GM23248 (cell line): Measurements from ENCODE around the gene BBS2. TPM values are rescaled to one million over a fixed set of nuclear protein-coding genes. Genes with fewer than 3 reads are reported as not detected.

Source experiments
- DNase-seq: peaks from one replicate; pipeline ENCODE4 v3.0.0-alpha.2; 2015
- H2AFZ ChIP-seq: fragments of 200-600 bp; sonication (generic); 2 replicates; pipeline ENCODE4 v1.6.1; 2016; ENCODE audit warnings: antibody characterized with exemption
- H3F3A ChIP-seq: fragments of 200-600 bp; sonication (generic); 2 replicates; pipeline ENCODE4 v1.6.1; 2016; ENCODE audit warnings: mild to moderate bottlenecking, antibody characterized with exemption, mixed run types; ENCODE audit not compliant: insufficient read depth
- H3K27ac ChIP-seq: fragments of 200-600 bp; sonication (generic); 2 replicates; pipeline ENCODE4 v1.5.1; 2016; ENCODE audit warnings: mild to moderate bottlenecking
- H3K27me3 ChIP-seq: fragments of 200-600 bp; sonication (generic); replicated peaks from 2 replicates; pipeline ENCODE4 v1.6.1; 2016; ENCODE audit warnings: mild to moderate bottlenecking; ENCODE audit not compliant: insufficient read depth
- H3K36me3 ChIP-seq: fragments of 200-600 bp; sonication (generic); 2 replicates; pipeline ENCODE4 v1.6.1; 2016; ENCODE audit warnings: low read depth, mild to moderate bottlenecking
- H3K4me1 ChIP-seq: fragments of 200-600 bp; sonication (generic); 2 replicates; pipeline ENCODE4 v1.6.1; 2016; ENCODE audit warnings: mild to moderate bottlenecking; ENCODE audit not compliant: insufficient read depth
- H3K4me2 ChIP-seq: fragments of 200-600 bp; sonication (generic); one replicate; pipeline ENCODE4 v1.6.1; 2016; ENCODE audit warnings: mild to moderate bottlenecking; ENCODE audit not compliant: unreplicated experiment
- H3K4me3 ChIP-seq: fragments of 200-600 bp; sonication (generic); 2 replicates; pipeline ENCODE4 v1.5.1; 2016; ENCODE audit warnings: mild to moderate bottlenecking
- H3K79me2 ChIP-seq: fragments of 200-600 bp; sonication (generic); 2 replicates; pipeline ENCODE4 v1.6.1; 2016; ENCODE audit warnings: mild to moderate bottlenecking; ENCODE audit not compliant: insufficient read depth
- H3K9ac ChIP-seq: fragments of 200-600 bp; sonication (generic); 2 replicates; pipeline ENCODE4 v1.6.1; 2016; ENCODE audit warnings: mild to moderate bottlenecking
- H3K9me2 ChIP-seq: fragments of 200-600 bp; sonication (generic); 2 replicates; pipeline ENCODE4 v1.6.1; 2016; ENCODE audit warnings: mixed run types, mild to moderate bottlenecking, moderate library complexity; ENCODE audit not compliant: insufficient read depth
- H3K9me3 ChIP-seq: fragments of 200-600 bp; sonication (generic); one replicate; pipeline ENCODE4 v1.6.1; 2017; ENCODE audit warnings: low read depth
- H4K20me1 ChIP-seq: fragments of 200-600 bp; sonication (generic); 2 replicates; pipeline ENCODE4 v1.6.0; 2016; ENCODE audit not compliant: insufficient read depth
- EZH2 ChIP-seq: fragments of 200-600 bp; sonication (generic); IDR thresholded peaks from 2 replicates; pipeline ENCODE4 v1.6.1; 2018; ENCODE audit warnings: antibody characterized with exemption, mild to moderate bottlenecking; ENCODE audit not compliant: insufficient read depth, poor library complexity, severe bottlenecking
- EZH2phosphoT487 ChIP-seq: fragments of 200-600 bp; sonication (generic); IDR thresholded peaks from 2 replicates; pipeline ENCODE4 v1.6.1; 2018; ENCODE audit warnings: antibody characterized with exemption, moderate library complexity, mild to moderate bottlenecking, low read depth; ENCODE audit not compliant: insufficient read depth
- WGBS, 2 experiments: methylation state at CpG; one replicate each; pipeline ENCODE4 v1.1.6; 2015 to 2017; ENCODE audit warnings: low lambda C conversion rate in 2 of 2, low coverage in 1 of 2; ENCODE audit errors: missing lambda C conversion rate in 2 of 2; 5-methylcytosine and 5-hydroxymethylcytosine counted together
- in situ Hi-C: fragments of 300-500 bp; cut with MboI; formaldehyde crosslinking; loops from 2 replicates; pipeline ENCODE4 v1.15.0; 2020
- polyA plus RNA-seq: library from polyadenylated mRNA; unstranded; fragments of >200 nt; fragmentation: Nextera tagmentation; extraction: Ambion mirVana; gene quantifications from 2 replicates; pipeline ENCODE4 v1.2.1, GENCODE V29; 2016
- total RNA-seq: library from RNA; depleted of rRNA; stranded (reverse); fragments of >200 nt; shearing (Covaris generic); gene quantifications from 2 replicates; pipeline ENCODE4 v1.2.3, GENCODE V29; 2014

The BBS2 gene
- total and polyA plus RNA-seq, 2 experiments from 2014 or later, result 45.4 to 66.2 TPM

DNA sequence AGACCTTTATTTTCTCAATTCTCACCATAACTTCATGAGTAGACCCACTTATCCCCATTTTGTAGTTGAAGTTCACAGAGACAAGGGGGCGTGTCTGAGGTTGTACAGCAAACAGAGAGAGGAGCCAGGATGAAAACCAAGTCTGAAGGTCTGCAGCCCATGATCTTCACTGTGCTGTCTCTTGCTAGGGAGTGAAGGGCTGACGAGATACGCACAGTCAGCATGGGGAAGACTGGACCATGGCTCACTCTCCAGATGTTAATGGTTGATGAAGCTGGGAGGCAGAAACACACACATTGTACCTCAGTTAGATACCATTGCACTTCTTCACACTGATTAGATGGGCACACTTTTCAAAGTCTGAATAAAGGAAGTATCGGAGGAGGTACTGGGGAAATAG lies 39.3 kb upstream of the BBS2 start:
- Histone ChIP-seq H2AFZ (no peak overlapping the region), H3K36me3 (no peaks in the 10 kb centered on the region), H3K27ac (no peak overlapping the region), H3K4me2 (no peak overlapping the region), H3K9me3 (no peaks in the 10 kb centered on the region), H4K20me1 (no peaks in the 10 kb centered on the region), H3F3A (no peaks in the 10 kb centered on the region), H3K79me2 (no peaks in the 10 kb centered on the region), H3K4me3 (no peak overlapping the region), H3K27me3 (no peaks in the 10 kb centered on the region), H3K9ac (no peak overlapping the region), H3K4me1 (0 out of 2 replicates have a peak, but pooled peaks cover 7% of the 10 kb centered on the region), H3K9me2 (no peaks in the 10 kb centered on the region)
- in situ Hi-C loops, result no loop called here
- WGBS, 2 experiments, result 93 to 94% methylated on average over 4 of the region's 4 CpGs
- no peak for DNase-seq
- TF ChIP-seq EZH2phosphoT487 (no peak), EZH2 (no peak)

DNA sequence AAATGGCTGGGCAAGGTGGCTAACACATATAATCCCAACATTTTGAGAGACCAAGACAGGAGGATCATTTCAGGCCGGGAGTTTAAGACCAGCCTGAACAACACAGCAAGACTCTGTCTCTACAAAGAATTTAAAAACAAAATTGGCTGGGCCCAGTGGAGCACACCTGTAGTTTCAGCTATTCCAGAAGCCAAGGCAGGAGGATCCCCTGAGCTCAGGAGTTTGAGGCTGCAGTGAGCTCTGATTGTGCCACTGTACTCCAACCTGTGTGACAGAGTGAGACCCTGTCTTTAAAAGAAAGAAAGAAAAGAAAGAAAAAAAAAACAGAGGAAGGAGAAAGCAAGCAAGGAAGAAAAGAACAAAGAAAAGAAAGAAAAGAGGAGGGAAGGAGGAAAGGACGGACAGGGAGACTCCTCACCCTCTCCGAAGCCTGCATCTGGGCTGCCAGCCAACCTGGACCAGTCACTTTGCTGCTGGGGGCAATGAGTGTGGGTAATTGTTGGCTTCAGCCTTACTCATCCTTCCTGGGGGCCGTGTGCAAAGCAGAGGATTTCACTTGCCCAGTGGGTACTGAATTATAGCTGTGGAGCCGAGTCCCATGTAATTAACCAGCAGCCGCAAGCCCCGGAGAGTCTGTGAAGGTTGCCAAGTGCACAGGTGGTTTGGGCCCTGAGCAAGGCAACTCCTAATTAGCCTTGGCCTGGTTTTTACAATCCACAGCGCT lies 38.4 kb upstream of the BBS2 start:
- H2AFZ ChIP-seq, result no peak overlapping the region
- no peak overlapping the region for H3K27ac ChIP-seq
- WGBS, 2 experiments, result 27 to 34% methylated on average over 8 of the region's 8 CpGs
- no peaks in the 10 kb centered on the region for H3K36me3 ChIP-seq
- no peak overlapping the region for H3K4me3 ChIP-seq
- no peak overlapping the region for H3K9ac ChIP-seq
- no peaks in the 10 kb centered on the region for H3K9me3 ChIP-seq
- no peaks in the 10 kb centered on the region for H3F3A ChIP-seq
- peak overlapping the region; percentile 58 for H3K4me2 ChIP-seq
- no peaks in the 10 kb centered on the region for H3K79me2 ChIP-seq
- no peaks in the 10 kb centered on the region for H4K20me1 ChIP-seq
- TF ChIP-seq EZH2phosphoT487 (no peak), EZH2 (no peak)
- H3K9me2 ChIP-seq, result no peaks in the 10 kb centered on the region
- in situ Hi-C loops, result no loop called here
- peak; percentile 96 for DNase-seq
- H3K27me3 ChIP-seq, result no peaks in the 10 kb centered on the region
- 0 out of 2 replicates have a peak, but pooled peaks cover 7% of the 10 kb centered on the region for H3K4me1 ChIP-seq

DNA sequence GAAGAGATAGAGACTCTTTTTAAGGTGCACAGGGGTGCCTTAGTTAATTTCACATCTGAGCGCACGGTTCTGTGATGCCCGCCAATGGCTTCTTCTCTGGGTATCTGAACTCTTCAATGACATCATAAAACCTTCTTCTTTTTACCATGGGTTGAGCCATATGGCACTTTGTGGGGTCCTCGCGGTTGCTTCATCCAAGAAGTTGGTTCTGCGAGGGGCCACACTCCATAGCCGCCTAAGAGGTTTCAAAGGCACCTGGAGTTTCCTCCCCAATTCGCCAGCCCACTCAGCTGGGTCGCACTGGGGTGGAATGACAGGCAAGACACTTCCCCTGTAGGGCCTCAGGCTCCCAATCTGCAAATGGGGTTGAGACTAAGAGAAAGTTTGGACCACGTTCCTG lies 34.6 kb upstream of the BBS2 start:
- no peak for TF ChIP-seq EZH2
- TF ChIP-seq EZH2phosphoT487, result no peak
- WGBS, 2 experiments, result 82 to 90% methylated on average over 10 of the region's 10 CpGs
- Histone ChIP-seq H3K4me3 (no peak overlapping the region), H3K4me2 (no peak overlapping the region), H3K9me2 (no peaks in the 10 kb centered on the region), H3K27me3 (no peaks in the 10 kb centered on the region), H3K79me2 (no peaks in the 10 kb centered on the region), H3K36me3 (no peaks in the 10 kb centered on the region), H3K9ac (no peak overlapping the region), H3F3A (0 out of 2 replicates have a peak, but pooled peaks cover 6% of the 10 kb centered on the region), H3K27ac (no peak overlapping the region), H3K9me3 (no peaks in the 10 kb centered on the region), H4K20me1 (no peaks in the 10 kb centered on the region), H3K4me1 (0 out of 2 replicates have a peak, but pooled peaks cover 7% of the 10 kb centered on the region), H2AFZ (no peak overlapping the region)
- DNase-seq, result no peak
- in situ Hi-C loops, result no loop called here

GRCh38 chr16:56551796-56552738 lies 32.2 kb upstream of the BBS2 start:
- in situ Hi-C loops, result no loop called here
- Histone ChIP-seq H3K4me2 (no peak overlapping the region), H3K79me2 (no peaks in the 10 kb centered on the region), H3K27ac (no peak overlapping the region), H3K4me1 (peaks cover 12% of the 10 kb centered on the region), H3F3A (peaks cover 17% of the 10 kb centered on the region), H3K4me3 (no peak overlapping the region), H3K9me2 (no peaks in the 10 kb centered on the region), H3K36me3 (no peaks in the 10 kb centered on the region), H4K20me1 (no peaks in the 10 kb centered on the region), H3K9me3 (no peaks in the 10 kb centered on the region), H3K27me3 (no peaks in the 10 kb centered on the region), H3K9ac (no peak overlapping the region), H2AFZ (no peak overlapping the region)
- DNase-seq, result no peak
- WGBS, 2 experiments, result 48 to 53% methylated on average over 11 of the region's 11 CpGs
- TF ChIP-seq EZH2phosphoT487 (no peak), EZH2 (no peak)
